HG03565 (cell line): ENCODE data around the gene C2orf69.
A peak's percentile ranks its signal among the peaks of the same experiment; 100 is the strongest.
"Not testable (repeated sequence)": the region's sequence is repeated elsewhere in the genome, so short reads cannot be mapped to it uniquely, and the experiment has no call there.

ENCODE experiments used
- ATAC-seq: cut with Tn5 transposase; IDR thresholded peaks from one replicate; pipeline ENCODE4 v1.9.1; 2021; ENCODE audit warnings: mild to moderate bottlenecking, moderate library complexity; ENCODE audit not compliant: unreplicated experiment

C2orf69 gene

DNA sequence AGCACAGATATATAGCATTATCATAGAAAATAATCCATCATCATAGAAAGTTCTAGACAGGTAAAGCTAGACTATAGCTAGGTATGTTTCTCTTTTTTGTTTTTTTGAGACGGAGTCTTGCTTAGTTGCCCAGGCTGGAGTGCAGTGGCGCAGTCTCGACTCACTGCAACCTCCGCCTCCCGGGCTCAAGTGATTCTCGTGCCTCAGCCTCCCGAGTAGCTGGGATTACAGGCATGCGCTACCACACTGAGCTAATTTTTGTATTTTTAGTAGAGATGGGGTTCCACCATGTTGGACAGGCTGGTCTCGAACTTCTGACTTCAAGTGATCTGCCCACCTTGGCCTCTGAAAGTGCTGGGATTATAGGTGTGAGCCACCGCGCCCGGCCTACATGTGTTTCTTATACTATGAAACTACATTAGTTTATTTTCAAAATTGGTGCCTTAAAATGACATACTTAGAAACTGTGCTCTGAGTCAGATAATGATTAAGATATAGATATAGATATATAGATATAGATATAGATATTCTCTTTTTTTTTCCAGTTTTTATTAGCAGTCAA lies 1.5 kb downstream of the C2orf69 start:
- ATAC-seq, result not testable (repeated sequence)

- no peak for ATAC-seq
Observed at GRCh38 chr2:199914372-199914958, 3.4 kb downstream of the C2orf69 start.

DNA sequence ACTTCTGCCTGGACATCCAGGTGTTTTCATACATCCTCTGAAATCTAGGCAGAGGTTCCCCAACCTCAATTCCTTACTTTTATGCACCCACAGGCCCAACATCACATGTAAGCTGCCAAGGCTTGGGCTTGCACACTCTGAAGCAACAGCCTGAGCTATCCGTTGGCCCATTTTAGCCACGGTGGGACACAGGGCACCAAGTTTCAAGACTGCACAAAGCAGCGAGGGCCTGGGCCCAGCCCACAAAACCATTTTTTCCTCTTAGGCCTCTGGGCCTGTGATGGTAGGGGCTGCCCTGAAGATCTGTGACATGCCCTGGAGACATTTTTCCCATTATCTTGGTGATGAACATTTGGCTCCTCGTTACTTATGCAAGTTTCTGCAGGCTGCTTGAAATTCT lies 5.9 kb downstream of the C2orf69 start:
- no peak for ATAC-seq

GRCh38 chr2:199922856-199923255 lies 11.8 kb downstream of the C2orf69 start:
- ATAC-seq, result no peak

GRCh38 chr2:199923924-199924323 lies 12.8 kb downstream of the C2orf69 start:
- ATAC-seq, result no peak

DNA sequence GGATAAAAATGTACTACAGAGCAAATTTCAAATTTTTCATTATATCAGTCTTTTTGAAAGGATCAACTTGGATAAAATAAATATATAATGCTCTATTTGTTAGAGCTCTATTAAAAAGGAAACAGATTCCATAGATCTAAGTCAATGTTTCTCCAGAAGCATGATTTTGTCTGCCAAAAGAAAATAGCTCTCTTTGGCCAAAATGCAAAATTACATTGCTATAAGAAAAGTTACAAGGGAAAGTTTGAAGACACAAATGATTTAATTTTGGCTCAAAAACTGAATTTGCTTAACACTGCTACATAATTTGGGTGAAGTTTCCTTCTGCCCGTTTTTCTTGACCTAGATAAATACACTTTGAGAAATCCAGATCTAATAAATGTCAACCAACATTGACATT lies 15.7 kb downstream of the C2orf69 start:
- ATAC-seq, result no peak

DNA sequence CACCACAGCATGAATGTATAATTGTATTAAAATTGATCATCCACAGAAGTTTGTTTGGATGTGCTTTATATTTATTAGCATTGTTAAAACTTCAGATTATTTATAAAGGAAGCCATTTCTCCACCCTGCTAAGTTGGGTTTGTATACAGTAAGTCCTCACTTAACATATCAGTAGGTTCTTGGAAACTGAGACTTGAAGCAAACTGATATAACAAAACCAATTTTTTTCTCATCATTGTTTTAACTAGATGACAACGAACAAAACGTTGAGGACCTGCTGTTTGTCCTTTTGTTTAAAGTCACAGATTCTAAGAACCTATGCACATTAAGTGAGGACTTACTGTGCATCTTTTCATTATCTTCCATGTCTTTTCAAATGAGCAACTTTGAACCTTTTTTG lies 17.1 kb downstream of the C2orf69 start:
- ATAC-seq, result no peak

GRCh38 chr2:199928626-199929025 lies 17.5 kb downstream of the C2orf69 start:
- no peak for ATAC-seq

DNA sequence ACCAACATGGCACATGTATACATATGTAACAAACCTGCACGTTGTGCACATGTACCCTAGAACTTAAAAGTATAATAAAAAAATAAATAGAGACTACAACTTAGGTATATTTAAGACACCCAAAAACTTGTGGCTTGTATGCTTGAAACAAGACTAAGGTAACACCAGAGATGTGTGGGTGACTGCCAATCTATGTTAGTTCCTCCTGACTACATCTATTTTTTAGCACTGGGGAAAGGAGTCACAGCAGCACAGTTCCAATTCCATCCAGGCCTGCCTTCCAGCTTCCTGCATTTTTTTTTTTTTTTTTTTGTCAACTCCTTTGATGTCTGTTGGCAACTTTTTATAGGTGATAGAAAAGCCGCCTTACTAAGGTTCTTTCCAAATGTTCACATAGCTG lies 18.2 kb downstream of the C2orf69 start:
- ATAC-seq, result no peak

- no peak for ATAC-seq
Observed at GRCh38 chr2:199932312-199932855, 21.3 kb downstream of the C2orf69 start.

DNA sequence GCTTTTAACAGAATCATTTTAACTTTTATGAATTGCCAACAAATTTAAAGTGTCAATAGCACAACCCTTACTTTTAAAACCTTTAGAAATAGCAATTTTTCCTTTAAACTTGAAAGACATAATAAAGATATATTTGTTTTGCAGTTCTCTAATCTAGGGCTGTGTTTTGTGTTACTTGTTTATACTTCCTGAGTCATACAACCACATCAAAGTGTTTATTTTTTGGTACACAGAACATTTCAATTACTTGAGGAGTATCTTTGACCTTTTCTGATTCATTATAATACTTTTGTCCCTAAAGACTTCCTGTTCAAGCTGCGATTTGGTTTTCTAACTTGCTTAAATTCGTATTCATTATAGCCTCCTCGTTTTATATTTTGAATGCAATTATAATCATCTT lies 22.4 kb downstream of the C2orf69 start:
- ATAC-seq, result no peak

DNA sequence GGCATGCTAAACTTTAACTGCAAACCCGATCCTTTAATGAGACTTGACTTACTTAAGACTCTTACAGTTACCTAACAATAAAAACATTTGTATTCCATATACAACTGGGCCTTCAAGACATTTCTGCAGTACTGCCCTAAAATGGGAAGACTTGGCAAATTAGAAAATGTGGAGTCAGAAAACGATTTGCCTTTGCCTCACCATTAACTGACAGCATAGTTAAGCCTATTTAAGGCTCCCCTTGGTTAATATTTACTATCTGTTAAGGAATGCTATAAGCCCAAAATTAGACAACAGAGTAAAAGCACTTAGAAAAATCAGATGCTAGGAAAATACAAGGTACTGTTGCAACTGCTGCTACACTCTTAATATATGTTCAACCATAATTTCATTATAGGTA lies 25.5 kb downstream of the C2orf69 start:
- no peak for ATAC-seq

DNA sequence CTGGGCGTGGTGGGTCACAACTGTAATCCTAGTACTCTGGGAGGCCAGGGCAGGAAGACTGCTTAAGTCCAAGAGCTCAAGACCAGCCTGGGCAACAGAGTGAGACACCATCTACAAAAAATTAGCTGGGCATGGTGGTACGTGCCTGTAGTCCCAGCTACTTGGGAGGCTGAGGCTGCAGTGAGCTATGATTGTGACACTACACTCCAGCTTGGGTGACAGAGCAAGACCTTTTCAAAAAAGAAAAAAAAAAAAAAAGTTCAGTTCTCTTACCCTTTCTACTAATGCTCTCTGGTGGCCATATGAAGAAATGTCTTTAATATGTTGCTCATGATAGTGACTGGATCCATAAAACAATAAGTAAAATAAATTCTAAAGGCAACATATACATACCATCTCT lies 29.3 kb downstream of the C2orf69 start:
- peak; percentile 55 for ATAC-seq

DNA sequence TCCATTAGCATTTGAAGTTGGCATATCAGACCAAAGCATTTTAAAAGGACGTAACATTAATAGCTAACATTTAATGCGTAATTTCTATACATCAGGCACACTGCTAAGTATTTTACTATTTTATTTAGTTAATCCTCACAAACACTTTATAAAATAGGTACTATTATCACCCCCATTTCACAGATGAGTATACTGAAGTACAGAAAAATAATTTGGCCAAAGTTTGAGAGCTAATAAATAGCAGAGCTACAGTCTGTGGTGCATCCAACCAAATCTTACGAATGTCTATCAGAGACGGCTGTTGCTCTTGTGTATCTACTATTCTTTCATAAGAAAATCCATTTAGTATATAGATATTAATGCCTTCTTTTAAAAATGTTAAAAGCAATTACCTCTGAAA lies 32.3 kb downstream of the C2orf69 start:
- no peak for ATAC-seq

- ATAC-seq, result no peak
Observed at GRCh38 chr2:199946196-199946595, 35.1 kb downstream of the C2orf69 start.

GRCh38 chr2:199946836-199947235 lies 35.7 kb downstream of the C2orf69 start:
- no peak for ATAC-seq

DNA sequence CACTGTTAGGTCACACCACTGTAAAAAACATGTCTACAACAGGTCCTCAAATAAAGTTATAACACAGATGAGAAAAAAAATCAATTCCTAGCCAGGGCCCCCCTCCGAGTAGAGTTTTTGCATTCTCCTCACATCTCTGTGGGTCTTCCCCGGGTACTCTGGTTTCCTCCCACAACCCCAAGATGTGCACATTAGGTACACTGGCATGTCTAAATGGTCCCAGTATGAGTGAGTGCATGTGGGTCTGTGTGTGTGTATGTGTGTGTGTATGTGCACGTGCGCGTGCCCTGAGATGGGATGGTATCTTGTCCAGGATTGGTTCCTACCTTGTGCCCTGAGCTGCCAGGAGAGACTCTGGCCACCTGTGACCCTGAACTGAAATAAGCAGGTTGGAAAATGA lies 39.3 kb downstream of the C2orf69 start:
- ATAC-seq, result no peak

- ATAC-seq, result no peak
Observed at GRCh38 chr2:199951023-199951422, 39.9 kb downstream of the C2orf69 start.

DNA sequence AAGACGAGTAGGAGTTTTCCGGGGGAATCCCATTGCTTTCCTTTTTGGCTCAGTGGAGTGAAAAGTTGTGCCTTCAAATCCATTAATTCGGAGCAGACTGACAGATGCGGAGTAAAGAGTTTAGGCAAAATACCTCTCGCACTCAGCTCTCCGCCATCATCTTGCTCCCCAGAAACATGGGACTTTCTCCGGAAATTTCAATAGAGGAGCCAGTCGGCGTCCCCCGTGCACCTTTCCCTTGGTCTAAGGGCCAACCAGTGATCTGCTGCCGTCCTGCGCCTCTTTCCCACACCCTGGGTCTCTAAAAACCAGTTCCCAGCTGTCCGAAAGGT lies 43.9 kb downstream of the C2orf69 start:
- ATAC-seq, result peak; percentile 19

DNA sequence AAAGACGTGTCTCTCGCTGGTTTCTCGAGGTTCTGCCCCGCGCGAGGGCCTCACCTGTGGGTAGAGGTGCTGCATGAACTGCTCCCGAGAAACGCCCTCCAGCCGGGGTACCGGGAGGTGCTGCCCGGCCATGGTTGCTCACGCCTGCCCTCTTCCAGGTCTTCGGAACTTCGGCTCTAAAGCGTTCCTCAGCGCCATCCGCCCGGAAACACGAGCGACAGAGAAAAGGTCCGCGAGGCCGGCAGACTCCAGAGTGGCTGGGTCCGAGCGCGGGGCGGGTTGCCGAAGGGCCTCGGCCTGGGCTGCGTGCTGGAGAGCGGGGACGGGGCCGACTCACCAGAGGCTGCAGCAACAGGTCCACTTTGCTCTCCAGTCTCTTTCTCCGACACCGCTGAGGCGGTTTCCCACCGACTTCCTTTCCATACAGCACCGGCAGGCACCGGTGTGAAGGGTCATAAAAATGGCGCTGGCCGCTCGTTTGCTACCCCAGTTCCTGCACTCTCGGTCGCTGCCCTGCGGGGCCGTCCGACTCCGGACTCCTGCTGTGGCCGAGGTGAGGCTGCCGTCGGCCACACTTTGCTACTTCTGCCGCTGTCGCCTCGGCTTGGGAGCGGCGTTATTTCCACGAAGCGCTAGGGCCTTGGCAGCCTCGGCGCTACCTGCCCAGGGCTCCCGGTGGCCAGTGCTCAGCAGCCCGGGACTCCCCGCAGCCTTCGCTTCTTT lies 44.4 kb downstream of the C2orf69 start, which contains the start of the genes MAIP1 and TYW5:
Gene MAIP1 (plus strand): TSS at position 244 of the 723 bp plus-strand sequence. CDS start 217 bp downstream, at position 461.
Gene TYW5 (minus strand): TSS at position 153 of the 723 bp plus-strand sequence. CDS start 21 bp downstream, at position 132.
- ATAC-seq, result peak; percentile 60

DNA sequence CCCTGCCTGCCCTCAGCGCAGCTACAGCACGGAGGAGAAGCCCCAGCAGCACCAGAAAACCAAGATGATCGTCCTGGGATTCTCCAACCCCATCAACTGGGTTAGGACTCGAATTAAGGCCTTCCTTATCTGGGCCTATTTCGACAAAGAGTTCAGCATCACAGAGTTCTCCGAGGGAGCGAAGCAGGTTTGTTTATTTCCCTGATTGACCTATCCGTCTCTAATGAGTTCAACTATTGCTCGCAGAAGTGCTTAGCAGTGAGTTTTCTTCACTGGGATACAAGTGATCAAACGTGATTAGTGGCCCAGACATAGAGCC lies 44.9 kb downstream of the C2orf69 start:
- no peak for ATAC-seq

GRCh38 chr2:199958014-199958413 lies 46.9 kb downstream of the C2orf69 start:
- no peak for ATAC-seq
